ENCODE measurements around the gene ELMO1. TPM values are rescaled to one million over a fixed set of nuclear protein-coding genes. Genes with fewer than 3 reads are reported as not detected.
A peak's percentile ranks its signal among the peaks of the same experiment; 100 is the strongest.

The ELMO1 gene
- polyA plus RNA-seq, 1 experiment, result not detected

DNA sequence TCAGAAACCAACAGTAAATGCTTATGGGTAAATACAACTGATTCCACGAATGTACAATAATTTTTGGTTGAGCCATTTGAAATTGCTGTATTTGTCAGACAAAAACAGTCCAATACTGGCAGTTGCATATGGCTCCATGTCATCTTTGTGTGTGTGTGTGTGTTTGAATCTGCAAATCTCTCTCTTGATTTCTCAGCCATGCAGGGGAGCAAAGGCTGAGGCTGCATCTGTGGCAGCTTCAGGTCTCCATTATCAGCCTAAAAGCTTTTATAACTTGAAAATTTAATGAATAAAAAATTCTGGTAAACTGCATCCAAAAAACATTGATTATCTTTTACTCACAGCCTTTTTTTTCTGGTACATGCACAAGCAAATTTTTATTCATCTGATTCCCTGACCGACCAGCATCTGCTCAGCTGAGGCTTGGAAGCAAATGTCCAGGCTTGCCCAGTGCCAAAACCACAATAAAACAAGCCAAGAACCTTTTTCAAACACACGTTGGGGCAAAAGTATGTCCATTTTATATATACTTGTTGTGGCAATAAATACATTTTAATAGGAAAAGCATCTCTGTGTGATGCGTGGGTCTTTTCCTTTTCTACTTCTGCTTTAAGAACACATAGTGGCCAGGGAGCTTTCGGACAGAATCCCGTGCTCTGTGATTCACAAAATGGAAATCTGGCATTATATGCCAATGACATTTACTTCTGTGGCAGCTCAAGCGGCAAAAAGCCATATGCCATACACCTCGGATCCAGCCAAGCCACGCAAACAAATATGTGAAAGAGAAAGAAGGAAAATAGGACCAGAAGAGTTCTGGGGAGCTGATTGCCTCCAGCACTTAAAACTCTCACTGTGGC is 448.8 kb downstream of the ELMO1 start:
- no peak for DNase-seq (ENCODE audit: low read depth)
- Histone ChIP-seq H3K36me3 (ENCODE audit: control insufficient read depth, insufficient read depth, low read length) (no peaks in the 10 kb centered on the region), H3K4me3 (ENCODE audit: low read depth, low read length) (no peak overlapping the region), H3K27me3 (ENCODE audit: control insufficient read depth, insufficient read depth, low read length) (no peaks in the 10 kb centered on the region)
- CTCF ChIA-PET, result interaction anchor here (0.8 to 1.1 kb wide), 3 partner anchors 12 to 182 kb away, joined by 3 to 5 read pairs (median 3); no protein-coding TSS in a partner anchor
- POLR2A ChIA-PET, result no interaction called here
- TF ChIP-seq, protein P1, sequence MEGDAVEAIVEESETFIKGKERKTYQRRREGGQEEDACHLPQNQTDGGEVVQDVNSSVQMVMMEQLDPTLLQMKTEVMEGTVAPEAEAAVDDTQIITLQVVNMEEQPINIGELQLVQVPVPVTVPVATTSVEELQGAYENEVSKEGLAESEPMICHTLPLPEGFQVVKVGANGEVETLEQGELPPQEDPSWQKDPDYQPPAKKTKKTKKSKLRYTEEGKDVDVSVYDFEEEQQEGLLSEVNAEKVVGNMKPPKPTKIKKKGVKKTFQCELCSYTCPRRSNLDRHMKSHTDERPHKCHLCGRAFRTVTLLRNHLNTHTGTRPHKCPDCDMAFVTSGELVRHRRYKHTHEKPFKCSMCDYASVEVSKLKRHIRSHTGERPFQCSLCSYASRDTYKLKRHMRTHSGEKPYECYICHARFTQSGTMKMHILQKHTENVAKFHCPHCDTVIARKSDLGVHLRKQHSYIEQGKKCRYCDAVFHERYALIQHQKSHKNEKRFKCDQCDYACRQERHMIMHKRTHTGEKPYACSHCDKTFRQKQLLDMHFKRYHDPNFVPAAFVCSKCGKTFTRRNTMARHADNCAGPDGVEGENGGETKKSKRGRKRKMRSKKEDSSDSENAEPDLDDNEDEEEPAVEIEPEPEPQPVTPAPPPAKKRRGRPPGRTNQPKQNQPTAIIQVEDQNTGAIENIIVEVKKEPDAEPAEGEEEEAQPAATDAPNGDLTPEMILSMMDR (IDR thresholded peaks at IDR 0.05; ENCODE audit: insufficient read depth, low read depth, low read length), result no peak

DNA sequence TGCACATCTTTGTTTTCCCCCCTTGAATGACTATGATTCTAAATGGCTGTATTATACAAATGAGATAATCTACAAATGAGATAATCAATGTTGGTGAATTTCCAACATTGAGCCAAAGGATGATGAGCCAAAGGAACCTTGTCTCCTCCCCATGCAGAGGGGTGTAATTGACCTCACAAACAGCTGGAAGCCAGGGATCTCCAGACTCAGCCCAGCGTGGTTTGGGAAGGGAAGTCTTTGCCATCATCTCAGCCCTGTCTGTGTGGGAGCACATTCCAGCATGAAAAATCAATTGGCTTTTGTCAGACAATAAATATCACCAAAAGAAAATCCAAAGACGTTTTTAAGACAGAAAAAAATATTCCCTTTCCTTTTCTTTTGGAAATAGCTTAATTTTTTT is 452.9 kb downstream of the ELMO1 start:
- no peak for DNase-seq (ENCODE audit: low read depth)
- H3K27me3 ChIP-seq (ENCODE audit: control insufficient read depth, insufficient read depth, low read length), result no peaks in the 10 kb centered on the region
- no peaks in the 10 kb centered on the region for H3K36me3 ChIP-seq (ENCODE audit: control insufficient read depth, insufficient read depth, low read length)
- POLR2A ChIA-PET, result no interaction called here
- CTCF ChIA-PET, result interaction anchor here (1.8 to 2.1 kb wide), 2 partner anchors 9 to 186 kb away, joined by 6 to 8 read pairs; no protein-coding TSS in a partner anchor
- no peak overlapping the region for H3K4me3 ChIP-seq (ENCODE audit: low read depth, low read length)
- TF ChIP-seq, protein P1 (IDR thresholded peaks at IDR 0.05; ENCODE audit: insufficient read depth, low read depth, low read length), result no peak

DNA sequence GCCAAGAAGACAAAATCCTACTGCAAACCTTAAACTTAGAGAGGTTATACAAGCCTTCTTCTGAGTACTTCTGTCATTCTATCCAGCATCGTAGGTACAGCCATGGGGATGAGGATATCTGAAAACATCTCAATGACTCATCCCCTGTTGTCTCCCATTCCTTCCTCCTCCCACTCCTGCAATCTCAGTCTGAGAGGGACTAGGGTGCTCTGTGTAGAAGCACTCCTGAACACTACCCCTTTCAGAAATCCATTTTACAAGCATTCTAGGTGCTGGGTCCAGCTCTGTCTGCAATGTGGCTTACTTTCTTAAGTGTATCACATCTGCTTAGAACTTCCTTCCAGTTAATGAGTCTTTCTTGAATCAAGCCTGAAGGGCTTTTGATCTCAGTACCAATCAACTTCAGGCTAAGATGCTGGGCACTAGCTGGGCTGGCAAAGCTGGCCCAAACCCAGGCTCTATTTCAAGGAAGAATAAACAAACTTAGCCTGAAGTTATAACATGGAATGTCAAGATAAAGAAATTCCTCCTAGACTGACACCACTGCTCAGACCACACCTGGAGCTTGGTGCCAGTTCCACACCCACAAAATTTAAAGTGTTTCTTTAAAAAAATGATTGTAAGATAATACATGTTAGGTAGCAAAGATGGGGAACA is 454.1 kb downstream of the ELMO1 start:
- Histone ChIP-seq H3K27me3 (ENCODE audit: control insufficient read depth, insufficient read depth, low read length) (no peaks in the 10 kb centered on the region), H3K36me3 (ENCODE audit: control insufficient read depth, insufficient read depth, low read length) (no peaks in the 10 kb centered on the region), H3K4me3 (ENCODE audit: low read depth, low read length) (no peak overlapping the region)
- TF ChIP-seq, protein P1 (IDR thresholded peaks at IDR 0.05; ENCODE audit: insufficient read depth, low read depth, low read length), result no peak
- DNase-seq (ENCODE audit: low read depth), result no peak
- ChIA-PET POLR2A (no interaction called here), CTCF (interaction anchor here (2.4 kb wide), 1 partner anchor 188 kb away, joined by 7 read pairs; no protein-coding TSS in a partner anchor)

DNA sequence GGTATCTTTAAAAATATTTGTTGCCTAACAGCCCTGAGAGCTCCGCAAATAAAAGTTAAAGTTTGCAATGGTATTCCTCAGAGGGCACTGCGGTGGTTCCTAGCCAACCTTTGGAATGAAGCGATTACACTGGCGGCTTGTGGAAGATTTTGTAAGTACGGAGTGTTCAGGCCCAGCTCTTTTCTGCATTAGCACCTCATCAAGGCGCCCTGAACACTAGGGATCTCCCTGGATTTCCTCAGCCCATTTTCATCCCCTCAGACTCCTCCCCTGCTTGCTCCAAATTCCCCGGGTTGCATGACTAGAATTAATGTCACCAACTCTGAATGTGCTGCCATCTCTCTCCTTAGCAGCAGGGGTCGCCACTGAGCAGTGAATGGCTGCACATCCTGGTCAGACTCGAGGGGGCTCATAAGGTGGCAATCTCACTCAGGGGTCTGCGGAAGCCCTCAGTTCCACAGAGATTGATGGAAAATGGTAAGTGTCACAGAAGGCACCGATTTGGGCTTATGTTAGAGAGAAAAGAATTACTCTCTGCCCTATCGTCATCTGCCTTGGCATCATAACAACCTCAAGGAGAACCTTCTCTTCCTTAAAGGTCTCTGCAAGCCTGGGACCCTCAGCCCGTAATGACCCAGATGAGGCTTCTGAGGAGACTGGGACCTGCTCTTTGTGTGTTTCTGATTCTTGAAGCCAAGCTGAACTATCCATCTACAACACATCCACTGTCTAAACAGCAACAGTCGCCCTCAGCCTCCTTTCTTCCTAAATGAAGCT is 461.5 kb downstream of the ELMO1 start:
- TF ChIP-seq, protein P1 (IDR thresholded peaks at IDR 0.05; ENCODE audit: insufficient read depth, low read depth, low read length), result peak; percentile 94
- Histone ChIP-seq H3K27me3 (ENCODE audit: control insufficient read depth, insufficient read depth, low read length) (no peaks in the 10 kb centered on the region), H3K36me3 (ENCODE audit: control insufficient read depth, insufficient read depth, low read length) (no peaks in the 10 kb centered on the region), H3K4me3 (ENCODE audit: low read depth, low read length) (no peak overlapping the region)
- DNase-seq (ENCODE audit: low read depth), result no peak
- POLR2A ChIA-PET, result no interaction called here
- CTCF ChIA-PET, result interaction anchor here (0.6 to 11.9 kb wide), 37 partner anchors 9 to 237 kb away, joined by 3 to 153 read pairs (median 4); no protein-coding TSS in a partner anchor

Measured in BJ (cell line).